ENCODE measurements around the gene PLD5. TPM values are rescaled to one million over a fixed set of nuclear protein-coding genes. Genes with fewer than 3 reads are reported as not detected.

Gene PLD5
- total and polyA plus RNA-seq, 8 donors, result 0.24 to 11.0 (median 0.54) TPM

GRCh38 chr1:242412921-242413320 lies 111.6 kb downstream of the PLD5 start:
- H3K36me3 ChIP-seq, result no peaks in the 10 kb centered on the region
- no peak for DNase-seq
- no peak for ATAC-seq
- H3K4me3 ChIP-seq, result no peak overlapping the region
- no peak overlapping the region for H3K27ac ChIP-seq
- H3K27me3 ChIP-seq, result no peaks in the 10 kb centered on the region
- intact Hi-C loops (cut with DNase I), result no loop called here
- no peak for TF ChIP-seq CTCF (IDR thresholded peaks at IDR 0.05)
- peaks cover 0 to 3% of the 10 kb centered on the region in 2 donors for H3K9me3 ChIP-seq
- no peaks in the 10 kb centered on the region for H3K4me1 ChIP-seq

GRCh38 chr1:242411901-242412300 lies 112.6 kb downstream of the PLD5 start:
- no peaks in the 10 kb centered on the region for H3K27me3 ChIP-seq
- TF ChIP-seq CTCF (IDR thresholded peaks at IDR 0.05), result no peak
- no peak for ATAC-seq
- H3K36me3 ChIP-seq, result no peaks in the 10 kb centered on the region
- no peak overlapping the region for H3K27ac ChIP-seq
- intact Hi-C loops (cut with DNase I), result no loop called here
- H3K4me1 ChIP-seq, result no peaks in the 10 kb centered on the region
- no peak for DNase-seq
- no peak overlapping the region for H3K4me3 ChIP-seq
- H3K9me3 ChIP-seq, result peaks cover 0 to 3% of the 10 kb centered on the region in 2 donors

- intact Hi-C loops (cut with DNase I), result no loop called here
- H3K9me3 ChIP-seq, result peaks cover 0 to 3% of the 10 kb centered on the region in 2 donors
- no peaks in the 10 kb centered on the region for H3K36me3 ChIP-seq
- TF ChIP-seq CTCF (IDR thresholded peaks at IDR 0.05), result no peak
- no peak overlapping the region for H3K27ac ChIP-seq
- no peaks in the 10 kb centered on the region for H3K27me3 ChIP-seq
- no peak for ATAC-seq
- no peak for DNase-seq
- no peaks in the 10 kb centered on the region for H3K4me1 ChIP-seq
- H3K4me3 ChIP-seq, result no peak overlapping the region
Observed at GRCh38 chr1:242405947-242406346, 118.5 kb downstream of the PLD5 start.

GRCh38 chr1:242404296-242404695 lies 120.2 kb downstream of the PLD5 start:
- intact Hi-C loops (cut with DNase I), result no loop called here
- Histone ChIP-seq H3K9me3 (peaks cover 0 to 3% of the 10 kb centered on the region in 2 donors), H3K27me3 (no peaks in the 10 kb centered on the region), H3K4me1 (no peaks in the 10 kb centered on the region), H3K27ac (no peak overlapping the region), H3K4me3 (no peak overlapping the region), H3K36me3 (no peaks in the 10 kb centered on the region)
- DNase-seq (no peak), ATAC-seq (no peak)
- TF ChIP-seq CTCF (IDR thresholded peaks at IDR 0.05), result no peak

GRCh38 chr1:242402956-242403355 lies 121.5 kb downstream of the PLD5 start:
- DNase-seq (no peak), ATAC-seq (no peak)
- Histone ChIP-seq H3K4me3 (no peak overlapping the region), H3K36me3 (no peaks in the 10 kb centered on the region), H3K4me1 (no peaks in the 10 kb centered on the region), H3K27me3 (no peaks in the 10 kb centered on the region), H3K9me3 (no peaks in the 10 kb centered on the region), H3K27ac (no peak overlapping the region)
- TF ChIP-seq CTCF (IDR thresholded peaks at IDR 0.05), result no peak
- intact Hi-C loops (cut with DNase I), result no loop called here

Data from left lung (tissue), 10 donors.